Activated naive CD4-positive, alpha-beta T cell treated with anti-CD3 and anti-CD28 coated beads, Interleukin-2, amount 10 ng/mL, durations not matched to agents 7 days and 5 days (primary cell): ENCODE results near the gene SRD5A3.
"Not testable (repeated sequence)": the region's sequence is repeated elsewhere in the genome, so short reads cannot be mapped to it uniquely, and the experiment has no call there.

Experiments
- CTCF ChIA-PET: fragments of 350-600 bp; sonication (Branson Sonifier 250); formaldehyde crosslinking; loops from one replicate; lab custom pipeline; 2021; ENCODE audit warnings: antibody characterized with exemption; lab: Charles Lee
- DNase-seq: peaks from one replicate; pipeline ENCODE4 v3.0.0-alpha.2; 2020
- H3K27ac Mint-ChIP-seq: one replicate; pipeline ENCODE4 v1.8.0; 2021; ENCODE audit warnings: mild to moderate bottlenecking, moderate library complexity, mixed read lengths
- H3K27me3 Mint-ChIP-seq: one replicate; pipeline ENCODE4 v1.8.0; 2021; ENCODE audit warnings: mild to moderate bottlenecking, mixed read lengths
- H3K36me3 Mint-ChIP-seq: one replicate; pipeline ENCODE4 v1.8.0; 2021; ENCODE audit warnings: mixed read lengths
- H3K4me1 Mint-ChIP-seq: one replicate; pipeline ENCODE4 v1.8.0; 2021; ENCODE audit warnings: mixed read lengths
- H3K4me3 Mint-ChIP-seq: one replicate; pipeline ENCODE4 v1.8.0; 2021; ENCODE audit warnings: mild to moderate bottlenecking, moderate library complexity, mixed read lengths
- H3K9me3 Mint-ChIP-seq: one replicate; pipeline ENCODE4 v1.8.0; 2021; ENCODE audit warnings: mixed read lengths

Gene SRD5A3

DNA sequence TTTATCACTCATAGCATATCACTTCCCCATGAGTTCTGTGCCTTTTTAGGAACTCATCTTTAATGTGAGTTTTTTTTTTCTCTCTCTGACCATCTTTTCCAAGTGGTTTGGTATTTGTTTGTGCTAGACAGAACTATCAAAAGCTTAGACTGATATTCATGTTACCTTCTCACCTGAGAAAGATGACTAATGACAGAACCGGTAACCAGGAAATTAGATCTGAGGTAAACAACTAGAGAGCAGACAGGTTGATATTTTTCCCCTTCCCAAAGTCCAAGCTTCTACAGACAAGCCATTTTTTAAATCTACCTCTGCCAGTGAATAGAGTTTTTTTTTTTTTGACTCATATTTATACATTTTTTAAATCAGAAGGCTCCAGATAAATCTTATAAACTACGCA, 17.0 kb upstream of the SRD5A3 start:
- no peak overlapping the region for H3K27ac Mint-ChIP-seq
- H3K4me1 Mint-ChIP-seq = no peaks in the 10 kb centered on the region
- H3K27me3 Mint-ChIP-seq = peaks cover 4% of the 10 kb centered on the region
- no peak for DNase-seq
- no peak overlapping the region for H3K4me3 Mint-ChIP-seq
- H3K9me3 Mint-ChIP-seq = no peaks in the 10 kb centered on the region
- CTCF ChIA-PET = interaction anchor here (1.2 kb wide), 1 partner anchor 357 kb away, joined by 3 read pairs; no protein-coding TSS in a partner anchor
- no peaks in the 10 kb centered on the region for H3K36me3 Mint-ChIP-seq

GRCh38 chr4:55330241-55330640, 15.8 kb upstream of the SRD5A3 start:
- Mint-ChIP-seq H3K27ac (no peak overlapping the region), H3K4me1 (no peaks in the 10 kb centered on the region), H3K36me3 (no peaks in the 10 kb centered on the region), H3K9me3 (no peaks in the 10 kb centered on the region), H3K4me3 (no peak overlapping the region), H3K27me3 (peaks cover 1% of the 10 kb centered on the region)
- DNase-seq = no peak
- CTCF ChIA-PET = interaction anchor here (0.7 kb wide), 1 partner anchor 14 kb away, joined by 4 read pairs; no protein-coding TSS in a partner anchor

GRCh38 chr4:55336138-55337034, 9.7 kb upstream of the SRD5A3 start:
- no peak for DNase-seq
- Mint-ChIP-seq H3K4me1 (peaks cover 8% of the 10 kb centered on the region), H3K36me3 (no peaks in the 10 kb centered on the region), H3K4me3 (no peak overlapping the region), H3K27me3 (peaks cover 10% of the 10 kb centered on the region), H3K9me3 (no peaks in the 10 kb centered on the region), H3K27ac (peak overlapping the region; percentile 9)
- CTCF ChIA-PET = interaction anchor here (1.1 to 1.8 kb wide), 2 partner anchors 9 to 530 kb away, joined by 3 to 7 read pairs; partner anchors contain the start of gene SRD5A3

DNA sequence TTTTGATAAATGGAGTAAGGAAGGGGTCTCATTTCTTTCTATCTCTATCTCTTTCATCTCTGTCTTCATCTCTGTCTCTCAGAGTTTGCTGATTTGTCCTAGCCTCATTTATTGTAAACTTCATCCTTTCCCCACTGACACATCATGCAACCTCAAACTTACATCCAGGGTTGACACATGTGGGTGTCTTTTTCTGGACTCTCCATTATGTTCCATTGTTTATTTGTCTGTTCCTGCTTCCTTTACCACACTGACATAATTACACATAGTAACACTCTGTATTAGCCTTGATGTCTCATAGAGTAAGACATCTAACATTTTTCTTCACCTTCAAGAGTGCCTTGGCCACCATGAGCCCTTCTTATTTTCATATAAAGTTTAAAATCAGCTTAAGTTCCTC, 8.1 kb upstream of the SRD5A3 start:
- no peak for DNase-seq
- CTCF ChIA-PET = interaction anchor here (1.0 kb wide), 1 partner anchor 23 kb away, joined by 3 read pairs; no protein-coding TSS in a partner anchor
- H3K4me3 Mint-ChIP-seq = no peak overlapping the region
- no peaks in the 10 kb centered on the region for H3K36me3 Mint-ChIP-seq
- peaks cover 8% of the 10 kb centered on the region for H3K4me1 Mint-ChIP-seq
- H3K27me3 Mint-ChIP-seq = peaks cover 13% of the 10 kb centered on the region
- no peaks in the 10 kb centered on the region for H3K9me3 Mint-ChIP-seq
- no peak overlapping the region for H3K27ac Mint-ChIP-seq

- Mint-ChIP-seq H3K4me3 (no peak overlapping the region), H3K27me3 (peaks cover 13% of the 10 kb centered on the region), H3K4me1 (peaks cover 8% of the 10 kb centered on the region), H3K36me3 (no peaks in the 10 kb centered on the region), H3K9me3 (no peaks in the 10 kb centered on the region), H3K27ac (no peak overlapping the region)
- CTCF ChIA-PET = interaction anchor here (1.0 kb wide), 1 partner anchor 23 kb away, joined by 3 read pairs; no protein-coding TSS in a partner anchor
- DNase-seq = no peak
Observed at GRCh38 chr4:55338486-55338885, 7.6 kb upstream of the SRD5A3 start.

DNA sequence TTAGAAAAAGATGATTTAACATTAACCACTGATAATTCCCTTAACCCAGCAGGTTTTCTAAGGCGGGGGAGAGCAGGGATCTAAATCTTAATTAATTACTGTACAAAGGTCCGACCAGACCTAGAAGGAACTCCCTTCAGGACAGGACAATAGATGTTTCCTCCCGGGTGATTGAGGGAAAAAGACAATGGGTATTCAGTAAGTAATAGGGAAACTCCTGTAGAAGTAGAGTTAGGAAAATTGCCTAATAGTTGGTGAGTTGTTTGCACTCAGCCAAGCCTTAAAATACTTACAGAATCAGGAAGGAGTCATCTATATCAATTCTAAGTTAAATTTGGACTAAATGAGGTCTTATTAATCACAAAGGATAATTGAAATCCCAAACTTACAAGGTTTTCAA, 5.8 kb upstream of the SRD5A3 start:
- DNase-seq = no peak
- Mint-ChIP-seq H3K4me3 (no peak overlapping the region), H3K4me1 (peaks cover 10% of the 10 kb centered on the region), H3K27ac (no peak overlapping the region), H3K27me3 (peaks cover 17% of the 10 kb centered on the region), H3K9me3 (no peaks in the 10 kb centered on the region), H3K36me3 (no peaks in the 10 kb centered on the region)
- CTCF ChIA-PET = no interaction called here

- Mint-ChIP-seq H3K36me3 (no peaks in the 10 kb centered on the region), H3K27ac (no peak overlapping the region), H3K4me3 (no peak overlapping the region), H3K9me3 (no peaks in the 10 kb centered on the region), H3K27me3 (peaks cover 17% of the 10 kb centered on the region), H3K4me1 (peaks cover 23% of the 10 kb centered on the region)
- CTCF ChIA-PET = interaction anchor here (0.6 kb wide), 1 partner anchor 14 kb away, joined by 4 read pairs; no protein-coding TSS in a partner anchor
- DNase-seq = no peak
Observed at GRCh38 chr4:55343887-55344286, 2.2 kb upstream of the SRD5A3 start.

GRCh38 chr4:55345054-55345453, 988 bp upstream of the SRD5A3 start:
- H3K27ac Mint-ChIP-seq = no peak overlapping the region
- H3K36me3 Mint-ChIP-seq = no peaks in the 10 kb centered on the region
- H3K4me1 Mint-ChIP-seq = peaks cover 23% of the 10 kb centered on the region
- H3K27me3 Mint-ChIP-seq = peaks cover 10% of the 10 kb centered on the region
- no peak overlapping the region for H3K4me3 Mint-ChIP-seq
- H3K9me3 Mint-ChIP-seq = no peaks in the 10 kb centered on the region
- CTCF ChIA-PET = interaction anchor here (0.8 to 1.8 kb wide), 13 partner anchors 8 to 521 kb away, joined by 3 to 7 read pairs (median 4); no protein-coding TSS in a partner anchor
- no peak for DNase-seq

- CTCF ChIA-PET = interaction anchor here (0.9 to 1.8 kb wide), 8 partner anchors 32 to 289 kb away, joined by 3 to 7 read pairs (median 4); no protein-coding TSS in a partner anchor
- H3K36me3 Mint-ChIP-seq = no peaks in the 10 kb centered on the region
- peak overlapping the region; percentile 73 for H3K27ac Mint-ChIP-seq
Observed at GRCh38 chr4:55346851-55347255, 811 bp downstream of the SRD5A3 start.

DNA sequence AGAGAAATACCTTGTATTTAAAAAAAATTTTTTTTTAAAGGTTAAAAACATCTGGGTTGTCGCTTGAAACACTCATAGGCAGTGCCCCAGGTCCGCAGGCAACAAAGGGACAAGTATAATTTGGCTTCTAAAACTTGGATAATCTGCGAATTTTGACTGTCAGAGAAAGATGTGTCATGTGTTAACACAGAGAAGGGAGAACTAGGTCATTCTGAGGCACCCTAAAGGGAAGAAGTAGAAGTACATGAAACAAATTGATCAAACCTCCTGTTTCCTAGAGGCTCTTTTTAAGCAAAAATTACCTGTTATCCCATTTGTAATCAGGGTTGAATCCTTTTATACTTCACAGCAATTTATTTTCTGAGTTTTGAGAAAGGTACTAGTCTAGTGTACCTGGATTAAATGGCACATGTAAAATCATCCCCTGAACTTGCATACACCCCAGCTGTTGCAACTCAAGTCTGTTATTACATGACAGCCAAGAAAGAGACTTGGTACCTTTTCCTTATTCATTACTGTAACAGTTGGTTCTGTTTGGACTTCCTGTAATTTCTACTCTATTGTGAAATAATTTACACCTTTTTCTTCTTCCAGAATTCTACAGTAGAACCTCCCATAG, 1.7 kb downstream of the SRD5A3 start:
- H3K4me3 Mint-ChIP-seq = peak overlapping the region; percentile 81
- H3K27ac Mint-ChIP-seq = peak overlapping the region; percentile 22
- no peak for DNase-seq
- peaks cover 3% of the 10 kb centered on the region for H3K36me3 Mint-ChIP-seq
- no peaks in the 10 kb centered on the region for H3K9me3 Mint-ChIP-seq
- H3K4me1 Mint-ChIP-seq = peaks cover 23% of the 10 kb centered on the region
- H3K27me3 Mint-ChIP-seq = peaks cover 4% of the 10 kb centered on the region
- CTCF ChIA-PET = interaction anchor here (0.9 to 1.1 kb wide), 3 partner anchors 47 to 288 kb away, joined by 4 read pairs; no protein-coding TSS in a partner anchor

More at GRCh38 chr4:55346851-55347255, 811 bp downstream of the SRD5A3 start:
- peak overlapping the region; percentile 81 for H3K4me3 Mint-ChIP-seq
- no peaks in the 10 kb centered on the region for H3K9me3 Mint-ChIP-seq
- H3K27me3 Mint-ChIP-seq = peaks cover 4% of the 10 kb centered on the region
- peaks cover 23% of the 10 kb centered on the region for H3K4me1 Mint-ChIP-seq
- DNase-seq = no peak

DNA sequence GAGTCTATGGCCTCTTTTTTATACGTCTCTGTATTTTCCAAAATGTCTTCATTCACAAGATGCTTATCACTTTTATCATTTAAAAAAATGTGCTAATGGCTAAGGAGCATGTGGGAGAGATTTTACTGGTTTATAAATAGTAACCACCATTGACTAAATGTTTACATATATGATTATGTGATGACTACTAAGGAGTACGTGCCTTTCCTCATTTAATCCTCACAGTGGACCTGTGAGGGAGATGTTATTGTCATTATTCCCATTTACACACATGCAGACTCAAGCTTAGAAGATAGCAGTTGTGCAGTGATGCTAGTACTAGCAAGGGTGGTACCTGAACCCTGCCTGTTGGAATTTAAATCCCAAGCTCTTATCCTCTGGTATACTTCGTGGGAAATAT, 2.4 kb downstream of the SRD5A3 start:
- Mint-ChIP-seq H3K27me3 (peaks cover 4% of the 10 kb centered on the region), H3K9me3 (no peaks in the 10 kb centered on the region), H3K36me3 (peaks cover 5% of the 10 kb centered on the region), H3K27ac (no peak overlapping the region), H3K4me1 (peaks cover 23% of the 10 kb centered on the region), H3K4me3 (no peak overlapping the region)
- DNase-seq = no peak
- CTCF ChIA-PET = no interaction called here

DNA sequence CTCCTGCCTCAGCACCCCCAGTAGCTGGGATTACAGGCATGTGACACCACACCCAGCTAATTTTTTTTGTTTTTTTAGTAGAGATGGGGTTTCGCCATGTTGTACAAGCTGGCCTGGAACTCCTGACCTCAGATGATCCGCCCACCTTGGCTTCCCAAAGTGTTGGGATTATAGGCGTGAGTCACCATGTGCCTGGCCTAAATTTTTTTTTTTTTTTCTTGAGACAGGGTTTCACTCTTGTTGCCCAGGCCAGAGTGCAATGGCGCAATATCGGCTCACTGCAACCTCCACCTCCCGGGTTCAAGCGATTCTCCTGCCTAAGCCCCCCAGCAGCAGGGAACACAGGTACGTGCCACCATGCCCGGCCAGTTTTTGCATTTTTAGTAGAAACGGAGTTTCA, 4.8 kb downstream of the SRD5A3 start:
- not testable (repeated sequence) for H3K9me3 Mint-ChIP-seq, H3K36me3 Mint-ChIP-seq, H3K27ac Mint-ChIP-seq, H3K27me3 Mint-ChIP-seq, H3K4me3 Mint-ChIP-seq, DNase-seq
- CTCF ChIA-PET = interaction anchor here (0.7 kb wide), 1 partner anchor 283 kb away, joined by 3 read pairs; no protein-coding TSS in a partner anchor
- peaks cover 18% of the 10 kb centered on the region for H3K4me1 Mint-ChIP-seq

DNA sequence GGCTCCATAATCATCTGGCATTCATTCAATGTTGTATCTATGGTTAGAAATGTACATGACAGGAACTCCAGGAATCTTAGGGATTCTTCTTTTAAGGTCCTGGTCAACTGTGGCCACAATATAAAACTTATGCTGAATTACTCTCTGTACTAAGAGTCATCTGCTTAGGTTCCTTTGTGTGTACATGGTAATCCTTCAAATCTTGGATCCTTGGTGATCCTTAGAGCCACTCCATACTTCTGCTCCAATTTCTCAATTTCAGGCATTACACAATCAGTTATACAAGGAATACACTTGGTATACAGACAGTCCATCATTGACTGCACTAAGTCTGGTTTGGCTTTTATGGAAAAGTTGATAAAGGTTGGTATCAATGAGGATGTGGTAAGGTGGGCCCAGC, 5.8 kb downstream of the SRD5A3 start:
- H3K27me3 Mint-ChIP-seq = no peaks in the 10 kb centered on the region
- H3K4me1 Mint-ChIP-seq = peaks cover 17% of the 10 kb centered on the region
- CTCF ChIA-PET = interaction anchor here (0.7 kb wide), 1 partner anchor 24 kb away, joined by 3 read pairs; no protein-coding TSS in a partner anchor
- no peak overlapping the region for H3K4me3 Mint-ChIP-seq
- H3K27ac Mint-ChIP-seq = no peak overlapping the region
- no peak for DNase-seq
- no peaks in the 10 kb centered on the region for H3K9me3 Mint-ChIP-seq
- H3K36me3 Mint-ChIP-seq = peaks cover 8% of the 10 kb centered on the region

DNA sequence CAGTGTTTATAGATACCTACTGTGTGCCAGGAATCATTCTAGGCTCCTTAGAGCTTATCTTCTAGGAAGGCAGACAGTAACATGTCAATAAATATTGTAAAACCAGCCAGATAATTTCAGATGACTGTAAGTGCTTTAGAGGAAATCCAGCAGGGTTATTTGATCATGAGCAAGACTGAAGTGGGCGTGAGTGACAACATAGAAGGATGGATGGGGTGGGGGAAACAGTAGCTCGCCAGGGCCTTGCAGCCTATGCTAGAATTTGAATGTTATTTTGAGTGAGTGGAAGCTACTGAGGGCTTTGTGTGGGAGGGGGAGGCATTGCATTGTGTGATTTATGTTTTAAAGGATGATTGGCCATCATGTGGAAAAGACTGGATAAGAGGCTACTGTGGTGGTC, 6.7 kb downstream of the SRD5A3 start:
- CTCF ChIA-PET = no interaction called here
- H3K4me1 Mint-ChIP-seq = peaks cover 8% of the 10 kb centered on the region
- DNase-seq = no peak
- peaks cover 8% of the 10 kb centered on the region for H3K36me3 Mint-ChIP-seq
- H3K9me3 Mint-ChIP-seq = no peaks in the 10 kb centered on the region
- H3K27me3 Mint-ChIP-seq = no peaks in the 10 kb centered on the region
- H3K4me3 Mint-ChIP-seq = no peak overlapping the region
- no peak overlapping the region for H3K27ac Mint-ChIP-seq
